Ishikawa (cell line): Measurements from ENCODE around the gene FEM1B.

Experiments used
- CEBPB ChIP-seq: IDR thresholded peaks from 2 replicates; pipeline ENCODE4 v1.6.1; 2012
- CREB1 ChIP-seq: IDR thresholded peaks from 2 replicates; pipeline ENCODE4 v1.6.1; 2012; ENCODE audit warnings: low read depth
- EGR1 ChIP-seq: IDR thresholded peaks from 2 replicates; pipeline ENCODE4 v1.6.1; 2012
- EP300 ChIP-seq: IDR thresholded peaks from 2 replicates; pipeline ENCODE4 v1.6.1; 2012; ENCODE audit warnings: borderline replicate concordance
- FOXM1 ChIP-seq: IDR thresholded peaks from 2 replicates; pipeline ENCODE4 v1.6.1; 2012; ENCODE audit warnings: low read depth, borderline replicate concordance
- NFIC ChIP-seq: IDR thresholded peaks from 2 replicates; pipeline ENCODE4 v1.6.1; 2012
- RAD21 ChIP-seq: IDR thresholded peaks from 2 replicates; pipeline ENCODE4 v1.6.1; 2012; ENCODE audit warnings: low read depth
- TAF1 ChIP-seq: IDR thresholded peaks from 2 replicates; pipeline ENCODE4 v1.6.1; 2012; ENCODE audit warnings: low read depth, mild to moderate bottlenecking
- TCF12 ChIP-seq: IDR thresholded peaks from 2 replicates; pipeline ENCODE4 v1.6.1; 2012; ENCODE audit warnings: low read depth
- TEAD4 ChIP-seq: IDR thresholded peaks from 2 replicates; pipeline ENCODE4 v1.6.1; 2012
- YY1 ChIP-seq: IDR thresholded peaks from 2 replicates; pipeline ENCODE4 v1.6.1; 2012; ENCODE audit warnings: low read depth
- ZBTB7A ChIP-seq: IDR thresholded peaks from 2 replicates; pipeline ENCODE4 v1.6.1; 2012; ENCODE audit warnings: low read depth
- TF ChIP-seq, protein P1 (sequence below): IDR thresholded peaks from 2 replicates; pipeline ENCODE4 v1.6.1; 2012
- TF ChIP-seq, protein P2 (sequence below): IDR thresholded peaks from 2 replicates; pipeline ENCODE4 v1.6.1; 2012; ENCODE audit warnings: low read depth, mild to moderate bottlenecking
- TF ChIP-seq, protein P3 (sequence below): IDR thresholded peaks from 2 replicates; pipeline ENCODE4 v1.6.1; 2012

Gene FEM1B

DNA sequence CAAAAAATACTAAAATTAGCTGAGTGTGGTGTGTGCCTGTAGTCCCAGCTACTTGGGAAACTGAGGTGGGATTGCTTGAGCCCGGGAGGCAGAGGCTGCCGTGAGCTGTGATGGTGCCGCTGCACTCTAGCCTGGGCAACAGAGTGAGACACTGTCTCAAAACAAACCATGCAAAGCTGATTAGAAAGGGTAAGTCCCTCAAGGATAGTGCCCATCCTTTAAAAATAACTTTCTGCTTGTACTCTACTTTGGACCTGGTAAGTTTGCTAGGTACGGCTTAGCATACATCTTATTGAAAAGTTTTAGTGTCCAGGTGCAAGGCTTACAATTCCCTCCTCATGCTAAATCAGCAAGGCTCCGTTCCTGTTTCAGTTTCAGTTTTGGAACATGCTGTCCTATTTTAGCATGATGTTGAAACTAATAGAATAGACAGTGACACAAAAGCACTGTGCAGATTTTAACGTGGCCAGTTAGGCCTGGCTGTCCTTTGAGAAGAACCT, 21.4 kb downstream of the FEM1B start:
- no peak for TF ChIP-seq TEAD4
- no peak for TF ChIP-seq EGR1
- no peak for TF ChIP-seq TAF1
- TF ChIP-seq CEBPB = no peak
- TF ChIP-seq ZBTB7A = no peak
- TF ChIP-seq FOXM1 = no peak
- no peak for TF ChIP-seq RAD21

DNA sequence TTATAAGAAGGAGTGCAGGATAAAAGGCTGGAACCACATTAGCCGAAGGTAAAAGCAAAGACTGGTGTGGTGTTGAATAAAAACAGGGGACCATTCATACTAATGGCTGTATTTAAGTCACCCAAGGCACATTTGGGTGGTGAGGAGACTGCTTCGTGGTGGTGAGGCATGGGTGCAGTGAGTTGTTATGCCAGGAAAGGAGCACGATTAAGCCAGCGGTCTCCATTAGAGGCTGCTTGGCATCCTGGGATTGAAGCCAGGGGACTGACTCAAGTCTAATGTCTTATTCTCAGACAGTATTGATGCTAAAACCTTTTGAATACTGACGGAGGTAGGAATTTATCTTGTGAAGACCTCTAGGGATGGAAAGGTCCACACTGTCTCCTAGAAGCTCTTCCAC, 21.9 kb downstream of the FEM1B start:
- no peak for TF ChIP-seq EGR1
- TF ChIP-seq CEBPB = no peak
- TF ChIP-seq, protein P1, sequence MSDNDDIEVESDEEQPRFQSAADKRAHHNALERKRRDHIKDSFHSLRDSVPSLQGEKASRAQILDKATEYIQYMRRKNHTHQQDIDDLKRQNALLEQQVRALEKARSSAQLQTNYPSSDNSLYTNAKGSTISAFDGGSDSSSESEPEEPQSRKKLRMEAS = no peak
- TF ChIP-seq YY1 = no peak
- TF ChIP-seq RAD21 = no peak
- TF ChIP-seq CREB1 = no peak
- TF ChIP-seq FOXM1 = no peak
- TF ChIP-seq TAF1 = no peak
- no peak for TF ChIP-seq TCF12
- TF ChIP-seq, protein P2, sequence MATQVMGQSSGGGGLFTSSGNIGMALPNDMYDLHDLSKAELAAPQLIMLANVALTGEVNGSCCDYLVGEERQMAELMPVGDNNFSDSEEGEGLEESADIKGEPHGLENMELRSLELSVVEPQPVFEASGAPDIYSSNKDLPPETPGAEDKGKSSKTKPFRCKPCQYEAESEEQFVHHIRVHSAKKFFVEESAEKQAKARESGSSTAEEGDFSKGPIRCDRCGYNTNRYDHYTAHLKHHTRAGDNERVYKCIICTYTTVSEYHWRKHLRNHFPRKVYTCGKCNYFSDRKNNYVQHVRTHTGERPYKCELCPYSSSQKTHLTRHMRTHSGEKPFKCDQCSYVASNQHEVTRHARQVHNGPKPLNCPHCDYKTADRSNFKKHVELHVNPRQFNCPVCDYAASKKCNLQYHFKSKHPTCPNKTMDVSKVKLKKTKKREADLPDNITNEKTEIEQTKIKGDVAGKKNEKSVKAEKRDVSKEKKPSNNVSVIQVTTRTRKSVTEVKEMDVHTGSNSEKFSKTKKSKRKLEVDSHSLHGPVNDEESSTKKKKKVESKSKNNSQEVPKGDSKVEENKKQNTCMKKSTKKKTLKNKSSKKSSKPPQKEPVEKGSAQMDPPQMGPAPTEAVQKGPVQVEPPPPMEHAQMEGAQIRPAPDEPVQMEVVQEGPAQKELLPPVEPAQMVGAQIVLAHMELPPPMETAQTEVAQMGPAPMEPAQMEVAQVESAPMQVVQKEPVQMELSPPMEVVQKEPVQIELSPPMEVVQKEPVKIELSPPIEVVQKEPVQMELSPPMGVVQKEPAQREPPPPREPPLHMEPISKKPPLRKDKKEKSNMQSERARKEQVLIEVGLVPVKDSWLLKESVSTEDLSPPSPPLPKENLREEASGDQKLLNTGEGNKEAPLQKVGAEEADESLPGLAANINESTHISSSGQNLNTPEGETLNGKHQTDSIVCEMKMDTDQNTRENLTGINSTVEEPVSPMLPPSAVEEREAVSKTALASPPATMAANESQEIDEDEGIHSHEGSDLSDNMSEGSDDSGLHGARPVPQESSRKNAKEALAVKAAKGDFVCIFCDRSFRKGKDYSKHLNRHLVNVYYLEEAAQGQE = no peak
- TF ChIP-seq, protein P3, sequence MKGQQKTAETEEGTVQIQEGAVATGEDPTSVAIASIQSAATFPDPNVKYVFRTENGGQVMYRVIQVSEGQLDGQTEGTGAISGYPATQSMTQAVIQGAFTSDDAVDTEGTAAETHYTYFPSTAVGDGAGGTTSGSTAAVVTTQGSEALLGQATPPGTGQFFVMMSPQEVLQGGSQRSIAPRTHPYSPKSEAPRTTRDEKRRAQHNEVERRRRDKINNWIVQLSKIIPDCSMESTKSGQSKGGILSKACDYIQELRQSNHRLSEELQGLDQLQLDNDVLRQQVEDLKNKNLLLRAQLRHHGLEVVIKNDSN = no peak
- TF ChIP-seq NFIC = no peak
- TF ChIP-seq TEAD4 = no peak
- no peak for TF ChIP-seq ZBTB7A
- TF ChIP-seq EP300 = no peak

DNA sequence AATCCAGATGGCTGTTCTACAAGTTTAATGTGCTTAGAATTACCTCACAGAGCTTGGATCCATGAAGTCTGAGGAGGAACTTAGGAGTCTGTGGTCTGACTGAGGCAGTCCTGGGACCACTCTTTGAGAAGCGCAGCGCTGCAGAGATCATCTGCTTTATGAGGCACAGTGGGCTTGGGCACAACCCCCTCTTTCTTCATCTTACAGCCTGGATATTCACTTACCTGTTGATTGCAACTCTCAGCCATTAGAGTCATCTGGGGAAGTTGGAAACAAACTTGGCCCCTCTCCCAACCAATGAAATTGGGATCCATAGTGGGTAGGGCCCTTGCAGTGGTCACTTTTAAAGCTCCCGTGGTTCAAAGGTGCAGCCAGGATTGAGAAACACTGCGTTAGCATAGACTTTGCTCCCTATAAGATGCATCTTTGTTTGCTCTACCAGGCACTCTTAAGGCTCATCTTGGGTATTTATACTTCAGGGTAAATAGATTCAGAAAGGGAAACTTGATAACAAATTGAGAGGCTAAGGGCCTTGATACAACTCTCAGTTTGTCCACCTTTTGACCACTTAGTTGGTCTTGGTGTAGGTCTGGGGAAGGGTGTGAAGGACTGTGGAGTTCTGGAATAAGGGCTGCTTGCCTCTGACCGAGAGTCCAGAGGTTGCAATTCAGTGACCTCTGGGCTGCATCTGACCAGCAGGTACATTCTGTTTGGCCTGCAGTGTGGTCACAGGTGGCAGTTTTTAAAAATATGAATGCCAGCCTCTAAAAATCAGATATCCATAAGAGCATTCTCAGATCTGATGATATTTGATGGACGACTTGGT, 22.8 kb downstream of the FEM1B start:
- TF ChIP-seq, protein P2 = no peak
- TF ChIP-seq RAD21 = no peak
- TF ChIP-seq TCF12 = no peak
- TF ChIP-seq EP300 = no peak
- TF ChIP-seq NFIC = no peak
- TF ChIP-seq, protein P1 = no peak
- TF ChIP-seq CREB1 = no peak
- TF ChIP-seq TAF1 = no peak
- TF ChIP-seq YY1 = no peak
- no peak for TF ChIP-seq TEAD4
- TF ChIP-seq CEBPB = no peak
- no peak for TF ChIP-seq ZBTB7A
- TF ChIP-seq FOXM1 = no peak
- TF ChIP-seq, protein P3 = no peak
- no peak for TF ChIP-seq EGR1

DNA sequence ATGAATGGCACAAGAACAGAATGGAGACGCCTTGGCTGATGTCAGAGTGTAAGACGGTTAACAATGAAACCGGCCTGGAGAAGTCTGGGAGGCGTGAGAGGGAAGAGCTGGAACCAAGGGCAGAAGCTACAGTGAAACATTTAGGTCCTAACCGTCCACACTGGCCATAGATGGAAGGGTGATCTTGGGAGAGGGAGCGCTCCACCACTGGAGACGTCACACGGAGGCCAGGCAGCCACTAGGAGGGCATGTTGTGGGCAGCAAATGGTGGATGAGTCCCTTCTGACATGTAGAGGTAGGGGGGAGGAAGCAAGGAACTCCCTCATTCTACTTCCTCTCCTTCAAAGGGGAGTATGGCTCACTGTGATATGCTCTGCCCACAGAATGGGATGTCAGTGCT, 23.8 kb downstream of the FEM1B start:
- TF ChIP-seq, protein P3 = no peak
- TF ChIP-seq, protein P2 = no peak
- TF ChIP-seq RAD21 (no peak), NFIC (no peak), EGR1 (no peak), EP300 (no peak), ZBTB7A (no peak), YY1 (no peak)
